K562 (cell line): ENCODE results near the gene SLC35D2. TPM values are rescaled to one million over a fixed set of nuclear protein-coding genes. Genes with fewer than 3 reads are reported as not detected.

Source experiments
- ELF2 ChIP-seq: fragments of 250-450 bp; sonication (Bioruptor Pico); IDR thresholded peaks from 2 replicates; pipeline ENCODE4 v1.5.0; 2021; ENCODE audit warnings: mild to moderate bottlenecking
- FIP1L1 ChIP-seq: fragments of 200-400 bp; formaldehyde crosslinking; IDR thresholded peaks from 2 replicates; pipeline ENCODE4 v1.6.1; 2018; ENCODE audit warnings: mild to moderate bottlenecking, low read depth, low read length; ENCODE audit not compliant: poor library complexity, severe bottlenecking
- GATA2 ChIP-seq: sonication (generic); formaldehyde crosslinking; IDR thresholded peaks from 2 replicates; pipeline ENCODE4 v1.4.0; 2020; ENCODE audit warnings: mild to moderate bottlenecking, missing genetic modification reagents
- HDAC2 ChIP-seq: fragments of 450-650 bp; IDR thresholded peaks from 2 replicates; pipeline ENCODE4 v1.6.1; 2016; ENCODE audit warnings: mild to moderate bottlenecking
- HOMEZ ChIP-seq: fragments of 250-450 bp; sonication (Bioruptor Pico); IDR thresholded peaks from 2 replicates; pipeline ENCODE4 v1.4.0; 2020; ENCODE audit warnings: mild to moderate bottlenecking, moderate library complexity
- MAX ChIP-seq: sonication (generic); formaldehyde crosslinking; IDR thresholded peaks from 2 replicates; pipeline ENCODE4 v1.9.0; 2022; ENCODE audit warnings: mild to moderate bottlenecking, missing genetic modification reagents
- NEUROD1 ChIP-seq: fragments of 150-350 bp; IDR thresholded peaks from 2 replicates; pipeline ENCODE4 v1.6.1; 2014; ENCODE audit warnings: borderline replicate concordance, low read length, low read depth; ENCODE audit not compliant: partially characterized antibody
- PTRF ChIP-seq: fragments of 450-650 bp; IDR thresholded peaks from 2 replicates; pipeline ENCODE4 v1.6.1; 2016; ENCODE audit warnings: mild to moderate bottlenecking, missing genetic modification characterization, missing compliant biosample characterization
- RAD21 ChIP-seq, 2 experiments: fragments of 250-450 bp in 1 of 2; fragments of 450-650 bp in 1 of 2; sonication (Bioruptor Pico) in 1 of 2; formaldehyde crosslinking in 1 of 2; IDR thresholded peaks in 1 of 2; conservative IDR thresholded peaks in 1 of 2; 2 replicates each; pipeline versions ENCODE4 v1.4.0 to v1.8.0; 2020 to 2022; ENCODE audit warnings: mild to moderate bottlenecking in 2 of 2, moderate library complexity in 1 of 2
- SAFB ChIP-seq: fragments of 200-400 bp; formaldehyde crosslinking; IDR thresholded peaks from 2 replicates; pipeline ENCODE4 v1.6.1; 2017; ENCODE audit warnings: low read depth, low read length, borderline replicate concordance
- SIN3A ChIP-seq, 2 experiments: fragments of 150-350 bp in 1 of 2; IDR thresholded peaks; 2 replicates each; pipeline ENCODE4 v1.6.1; 2011 to 2016; ENCODE audit warnings: borderline replicate concordance in 2 of 2, low read depth in 2 of 2, low read length in 2 of 2, mild to moderate bottlenecking in 2 of 2, moderate library complexity in 2 of 2; ENCODE audit not compliant: control insufficient read depth in 1 of 2
- TSHZ1 ChIP-seq: fragments of 250-450 bp; sonication (Bioruptor Pico); IDR thresholded peaks from 2 replicates; pipeline ENCODE4 v1.4.0; 2020; ENCODE audit warnings: mild to moderate bottlenecking, moderate library complexity
- YBX1 ChIP-seq: fragments of 450-650 bp; IDR thresholded peaks from 2 replicates; pipeline ENCODE4 v1.7.1; 2016; ENCODE audit warnings: mild to moderate bottlenecking
- ZBTB8A ChIP-seq: fragments of 450-650 bp; IDR thresholded peaks from 2 replicates; pipeline ENCODE4 v1.6.1; 2018; ENCODE audit warnings: mild to moderate bottlenecking, moderate library complexity; ENCODE audit not compliant: partially characterized antibody
- ZNF561 ChIP-seq: fragments of 450-650 bp; formaldehyde crosslinking; conservative IDR thresholded peaks from 2 replicates; pipeline ENCODE4 v1.4.0; 2020; ENCODE audit warnings: mild to moderate bottlenecking, moderate library complexity
- ZNF589 ChIP-seq: fragments of 200-800 bp; sonication (Bioruptor generic); IDR thresholded peaks from 2 replicates; pipeline ENCODE4 v1.6.1; 2016; ENCODE audit warnings: low read depth, missing genetic modification characterization, missing compliant biosample characterization
- polyA plus RNA-seq, 8 experiments: library from polyadenylated mRNA; depleted of rRNA in 4 of 8; stranded (reverse) in 5 of 8; unstranded in 3 of 8; fragments of >200 nt; fragmentation: Nextera tagmentation in 2 of 8; fragmentation: Illumina TruSeq in 1 of 8; extraction: Ambion mirVana in 2 of 8; extraction: Trizol in 1 of 8; gene quantifications; 2 replicates each; pipeline versions ENCODE4 v1.2.1 to v1.2.3, GENCODE V29; 2011 to 2014; ENCODE audit warnings: inconsistent platforms in 1 of 8, missing spikeins in 1 of 8
- total RNA-seq, 7 experiments: library from RNA; depleted of rRNA in 6 of 7; stranded (reverse); fragments of >200 nt in 6 of 7; fragmentation: Illumina TruSeq in 2 of 7; extraction: Trizol in 2 of 7; gene quantifications; 2 replicates each; pipeline versions ENCODE4 v1.2.1 to v1.2.3, GENCODE V29; 2011 to 2021; ENCODE audit warnings: low replicate concordance in 1 of 7

Gene SLC35D2
- total and polyA plus RNA-seq, 9 of the 15 experiments (the other 6 are each of a cell fraction or from before 2014, with no cell fraction given) = 2.9 to 14.9 (median 11.7) TPM

- TF ChIP-seq PTRF (tag) (no peak), HOMEZ (CRISPR knock-in tag) (no peak), ZBTB8A (no peak), GATA2 (CRISPR knock-in tag) (no peak), YBX1 (no peak), ELF2 (CRISPR knock-in tag) (no peak), ZNF589 (CRISPR knock-in tag) (no peak), MAX (CRISPR knock-in tag) (peak; percentile 78), FIP1L1 (peak; percentile 81), SAFB (peak; percentile 73), HDAC2 (0 out of 2 replicates have a peak, but pooled peaks have one; percentile 39), NEUROD1 (peak; percentile 72), SIN3A (IDR thresholded peaks at IDR 0.05; ENCODE audit: borderline replicate concordance in 2 of 2, control insufficient read depth in 1 of 2, low read depth in 2 of 2, low read length in 2 of 2) (peak; percentile 18 to 51; a peak in 2 of 4 replicates), TSHZ1 (no peak), RAD21 (CRISPR knock-in tag; conservative IDR thresholded peaks at IDR 0.05 in 1 of 2, IDR thresholded peaks at IDR 0.05 in 1 of 2) (no peak), ZNF561 (CRISPR knock-in tag) (no peak)
These were observed 34.8 kb upstream of the SLC35D2 start, which contains the start of gene ZNF367 (continued) for GRCh38 chr9:96418083-96418919.
